Stimulated activated CD8-positive, alpha-beta memory T cell treated with anti-CD3 and anti-CD28 coated beads, Interleukin-12 subunit alpha, Interleukin-12 subunit beta, amount 100 ng/mL, for 24 hours (primary cell): Measurements from ENCODE around the gene PARD6G.
"Not testable (repeated sequence)": the region's sequence is repeated elsewhere in the genome, so short reads cannot be mapped to it uniquely, and the experiment has no call there.

Experiments used
- DNase-seq: peaks from one replicate; pipeline ENCODE4 v3.0.0-alpha.2; 2020; ENCODE audit errors: extremely low read depth

The PARD6G gene

GRCh38 chr18:80247393-80247841 lies at the start of gene PARD6G:
PARD6G (minus strand) TSS chr18:80247514; CDS start chr18:80247348, 166 bp downstream.
- DNase-seq: peak; percentile 26

- not testable (repeated sequence) for DNase-seq
Observed at GRCh38 chr18:80262241-80263033, 15.1 kb upstream of the PARD6G start.

GRCh38 chr18:80259610-80260009 lies 12.3 kb upstream of the PARD6G start:
- DNase-seq: no peak

- DNase-seq: no peak
Observed at GRCh38 chr18:80258640-80259039, 11.3 kb upstream of the PARD6G start.

GRCh38 chr18:80257579-80258543 lies 10.5 kb upstream of the PARD6G start:
- DNase-seq: peak; percentile 17

GRCh38 chr18:80254971-80255500 lies 7.7 kb upstream of the PARD6G start:
- DNase-seq: no peak

GRCh38 chr18:80253871-80254492 lies 6.7 kb upstream of the PARD6G start:
- DNase-seq: no peak

- DNase-seq: no peak
Observed at GRCh38 chr18:80253236-80253635, 5.9 kb upstream of the PARD6G start.

GRCh38 chr18:80252136-80252535 lies 4.8 kb upstream of the PARD6G start:
- no peak for DNase-seq

GRCh38 chr18:80251700-80252099 lies 4.4 kb upstream of the PARD6G start:
- no peak for DNase-seq

- no peak for DNase-seq
Observed at GRCh38 chr18:80250740-80251364, 3.5 kb upstream of the PARD6G start.

GRCh38 chr18:80249217-80250093 lies 2.1 kb upstream of the PARD6G start:
- DNase-seq: no peak

- no peak for DNase-seq
Observed at GRCh38 chr18:80246445-80247392, 595 bp downstream of the PARD6G start.

GRCh38 chr18:80245781-80246444 lies 1.4 kb downstream of the PARD6G start:
- no peak for DNase-seq

GRCh38 chr18:80244956-80245730 lies 2.2 kb downstream of the PARD6G start:
- DNase-seq: no peak

GRCh38 chr18:80244167-80244566 lies 3.1 kb downstream of the PARD6G start:
- no peak for DNase-seq

- no peak for DNase-seq
Observed at GRCh38 chr18:80243204-80243603, 4.1 kb downstream of the PARD6G start.
